ENCODE measurements around the gene NOXO1.
"Not testable (repeated sequence)": the region's sequence is repeated elsewhere in the genome, so short reads cannot be mapped to it uniquely, and the experiment has no call there.

DNA sequence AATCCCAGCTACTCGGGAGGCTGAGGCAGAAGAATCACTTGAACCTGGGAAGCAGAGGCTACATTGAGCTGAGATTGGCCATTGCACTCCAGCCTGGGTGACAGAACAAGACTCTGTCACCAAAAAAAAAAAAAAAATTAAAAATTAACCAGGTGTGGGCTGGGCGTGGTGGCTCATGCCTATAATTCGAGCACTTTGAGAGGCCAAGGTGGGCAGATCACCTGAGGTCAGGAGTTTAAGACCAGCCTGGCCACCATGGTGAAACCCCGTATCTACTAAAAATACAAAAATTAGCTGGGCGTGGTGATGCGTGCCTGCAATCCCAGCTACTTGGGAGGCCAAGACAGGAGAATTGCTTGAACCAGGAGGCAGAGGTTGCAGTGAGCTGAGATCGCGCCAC, 41.4 kb downstream of the NOXO1 start:
- TF ChIP-seq REST (IDR thresholded peaks at IDR 0.05; ENCODE audit: low read depth, low read length); CTCF (IDR thresholded peaks at IDR 0.05); TCF12 (IDR thresholded peaks at IDR 0.05); USF1 (IDR thresholded peaks at IDR 0.05; ENCODE audit: borderline replicate concordance, low read depth); RAD21 (IDR thresholded peaks at IDR 0.05; ENCODE audit: low read length); PBX3 (IDR thresholded peaks at IDR 0.05); SMC3 (IDR thresholded peaks at IDR 0.05; ENCODE audit: low read depth, low read length); EP300 (IDR thresholded peaks at IDR 0.05; ENCODE audit: borderline replicate concordance in 1 of 2, low read depth in 1 of 2, low read length in 1 of 2); CHD2 (IDR thresholded peaks at IDR 0.05; ENCODE audit: low read length, partially characterized antibody); TEAD4 (IDR thresholded peaks at IDR 0.05; ENCODE audit: borderline replicate concordance, insufficient read depth); POLR2AphosphoS5 (IDR thresholded peaks at IDR 0.05; ENCODE audit: low read depth, low read length): not testable (repeated sequence)
- TF ChIP-seq, protein P1, sequence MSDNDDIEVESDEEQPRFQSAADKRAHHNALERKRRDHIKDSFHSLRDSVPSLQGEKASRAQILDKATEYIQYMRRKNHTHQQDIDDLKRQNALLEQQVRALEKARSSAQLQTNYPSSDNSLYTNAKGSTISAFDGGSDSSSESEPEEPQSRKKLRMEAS (IDR thresholded peaks at IDR 0.05; ENCODE audit: low read depth), result not testable (repeated sequence)
- TF ChIP-seq, protein P2, sequence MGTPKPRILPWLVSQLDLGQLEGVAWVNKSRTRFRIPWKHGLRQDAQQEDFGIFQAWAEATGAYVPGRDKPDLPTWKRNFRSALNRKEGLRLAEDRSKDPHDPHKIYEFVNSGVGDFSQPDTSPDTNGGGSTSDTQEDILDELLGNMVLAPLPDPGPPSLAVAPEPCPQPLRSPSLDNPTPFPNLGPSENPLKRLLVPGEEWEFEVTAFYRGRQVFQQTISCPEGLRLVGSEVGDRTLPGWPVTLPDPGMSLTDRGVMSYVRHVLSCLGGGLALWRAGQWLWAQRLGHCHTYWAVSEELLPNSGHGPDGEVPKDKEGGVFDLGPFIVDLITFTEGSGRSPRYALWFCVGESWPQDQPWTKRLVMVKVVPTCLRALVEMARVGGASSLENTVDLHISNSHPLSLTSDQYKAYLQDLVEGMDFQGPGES (IDR thresholded peaks at IDR 0.05; ENCODE audit: low read depth, low read length), result not testable (repeated sequence)
